ENCODE data around the gene HGFAC. TPM values are rescaled to one million over a fixed set of nuclear protein-coding genes. Genes with fewer than 3 reads are reported as not detected.
A peak's percentile ranks its signal among the peaks of the same experiment; 100 is the strongest.

Gene HGFAC
- polyA plus RNA-seq, 1 of the 3 experiments (the other 2 are of a cell fraction), result 0.43 TPM

DNA sequence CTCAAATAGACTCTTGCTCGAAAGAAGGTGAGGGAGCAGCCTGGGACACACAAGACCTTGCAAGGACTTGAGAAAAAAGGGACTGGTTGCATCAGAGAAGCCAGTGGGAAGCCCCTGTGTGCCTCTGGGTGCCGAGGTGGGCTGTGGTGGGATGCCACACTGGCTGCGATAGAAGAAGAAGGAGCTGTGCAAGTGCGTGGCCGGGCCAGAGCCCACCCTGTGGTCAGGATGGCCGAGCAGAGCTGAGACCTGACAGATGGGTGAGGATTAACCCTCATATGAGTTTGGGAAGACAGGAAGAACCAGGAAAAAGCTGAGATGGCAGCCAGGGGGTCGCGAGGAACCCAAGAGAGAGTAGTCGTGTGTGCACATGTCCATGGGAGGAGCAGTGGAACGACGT lies 44.6 kb upstream of the HGFAC start (continued):
- no peak for TF ChIP-seq REST (IDR thresholded peaks at IDR 0.05; ENCODE audit: low read depth, low read length)
- no peak for TF ChIP-seq SMC3 (IDR thresholded peaks at IDR 0.05; ENCODE audit: low read depth, low read length)
- TF ChIP-seq, protein P1, sequence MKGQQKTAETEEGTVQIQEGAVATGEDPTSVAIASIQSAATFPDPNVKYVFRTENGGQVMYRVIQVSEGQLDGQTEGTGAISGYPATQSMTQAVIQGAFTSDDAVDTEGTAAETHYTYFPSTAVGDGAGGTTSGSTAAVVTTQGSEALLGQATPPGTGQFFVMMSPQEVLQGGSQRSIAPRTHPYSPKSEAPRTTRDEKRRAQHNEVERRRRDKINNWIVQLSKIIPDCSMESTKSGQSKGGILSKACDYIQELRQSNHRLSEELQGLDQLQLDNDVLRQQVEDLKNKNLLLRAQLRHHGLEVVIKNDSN (IDR thresholded peaks at IDR 0.05; ENCODE audit: borderline replicate concordance, low read depth), result no peak
- TF ChIP-seq EP300 (IDR thresholded peaks at IDR 0.05; ENCODE audit: borderline replicate concordance in 1 of 2, low read depth in 1 of 2, low read length in 1 of 2), result no peak
- TF ChIP-seq FOSL2 (IDR thresholded peaks at IDR 0.05; ENCODE audit: borderline replicate concordance, low read depth), result no peak
- TF ChIP-seq FOXJ3 (CRISPR knock-in tag; IDR thresholded peaks at IDR 0.05), result no peak
- no peak for TF ChIP-seq TAF1 (IDR thresholded peaks at IDR 0.05; ENCODE audit: borderline replicate concordance, low read depth, low read length)
- no peak for TF ChIP-seq MXI1 (IDR thresholded peaks at IDR 0.05; ENCODE audit: low read depth, low read length)

DNA sequence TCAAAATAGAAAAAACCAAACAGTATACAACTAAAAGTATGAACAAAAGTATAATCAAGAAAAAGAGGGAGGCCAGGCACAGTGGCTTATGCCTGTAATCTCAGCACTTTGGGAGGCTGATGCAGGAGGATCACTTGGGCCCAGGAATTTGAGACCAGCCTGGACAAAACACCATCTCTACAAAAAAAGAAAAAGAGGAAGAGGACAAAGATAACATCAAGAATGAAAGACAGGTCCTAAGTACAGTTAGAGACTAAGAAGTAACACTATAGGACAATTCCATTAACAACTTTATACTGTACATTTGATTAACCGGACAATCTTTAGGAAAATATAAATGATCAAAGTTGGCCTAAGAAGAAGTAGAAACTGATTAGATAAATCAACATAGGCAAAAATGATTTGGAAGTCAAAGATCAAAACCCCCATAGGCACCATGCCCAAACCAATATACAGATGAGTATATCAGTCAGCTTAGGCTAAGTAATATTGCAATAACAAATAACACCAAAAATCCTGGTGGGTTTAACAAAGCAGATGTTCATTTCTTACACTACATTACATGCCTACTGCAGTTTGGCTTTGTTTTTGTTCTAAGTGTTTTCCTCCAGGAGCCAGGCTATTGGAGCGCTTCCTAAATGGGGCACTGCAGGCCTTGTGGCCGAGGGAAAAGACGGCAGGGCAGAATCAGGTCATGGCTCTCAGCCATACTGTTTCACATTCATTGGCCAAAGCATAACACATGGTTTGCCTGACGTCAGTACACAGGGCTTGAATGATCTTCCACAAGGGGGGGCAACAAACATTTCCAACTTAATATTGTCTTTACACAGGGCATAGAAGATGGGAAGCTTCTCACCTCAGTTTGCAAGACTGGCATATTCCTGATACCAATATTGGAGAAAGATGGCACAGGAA lies 42.2 kb upstream of the HGFAC start:
- Histone ChIP-seq H3K4me1 (ENCODE audit: control insufficient read depth in 1 of 2, insufficient read depth in 2 of 2, low read depth in 1 of 2, low read length in 1 of 2) (peaks cover 0 to 4% of the 10 kb centered on the region in 2 experiments; a peak in 1 of 4 replicates), H3K9ac (no peak overlapping the region), H3K27ac (ENCODE audit: low read depth in 2 of 2, low read length in 1 of 2) (no peak overlapping the region), H3F3A (replicated peaks; ENCODE audit: insufficient read depth) (peaks cover 9% of the 10 kb centered on the region), H4K20me1 (ENCODE audit: insufficient read depth) (peaks cover 3% of the 10 kb centered on the region; the same call in 1 of the 2 replicates), H2AFZ (ENCODE audit: low read depth) (no peak overlapping the region), H3K4me2 (no peak overlapping the region), H3K79me2 (ENCODE audit: insufficient read depth) (no peaks in the 10 kb centered on the region), H3K36me3 (replicated peaks in 1 of 2; ENCODE audit: control insufficient read depth in 1 of 2, insufficient read depth in 2 of 2, low read length in 1 of 2) (peaks cover 0 to 6% of the 10 kb centered on the region in 2 experiments), H3K4me3 (ENCODE audit: low read depth in 2 of 2, low read length in 1 of 2) (no peak overlapping the region), H3K27me3 (ENCODE audit: insufficient read depth) (no peaks in the 10 kb centered on the region), H3K9me3 (no peaks in the 10 kb centered on the region), H3K9me2 (no peaks in the 10 kb centered on the region)
- ChIA-PET CTCF (interaction anchor here (0.8 kb wide), 1 partner anchor 53 kb away, joined by 4 read pairs; no protein-coding TSS in a partner anchor), POLR2A (no interaction called here)
- 85% methylated on average over 5 of the region's 5 CpGs for WGBS (ENCODE audit: low lambda C conversion rate)
- peak; percentile 33 for DNase-seq
- TF ChIP-seq SIN3A (IDR thresholded peaks at IDR 0.05; ENCODE audit: borderline replicate concordance, low read depth, low read length) (no peak), CTCF (IDR thresholded peaks at IDR 0.05) (0 out of 2 replicates have a peak, but pooled peaks have one; percentile 9), CHD2 (IDR thresholded peaks at IDR 0.05; ENCODE audit: low read length, partially characterized antibody) (no peak), REST (IDR thresholded peaks at IDR 0.05; ENCODE audit: low read depth, low read length) (no peak)
- TF ChIP-seq, protein P2, sequence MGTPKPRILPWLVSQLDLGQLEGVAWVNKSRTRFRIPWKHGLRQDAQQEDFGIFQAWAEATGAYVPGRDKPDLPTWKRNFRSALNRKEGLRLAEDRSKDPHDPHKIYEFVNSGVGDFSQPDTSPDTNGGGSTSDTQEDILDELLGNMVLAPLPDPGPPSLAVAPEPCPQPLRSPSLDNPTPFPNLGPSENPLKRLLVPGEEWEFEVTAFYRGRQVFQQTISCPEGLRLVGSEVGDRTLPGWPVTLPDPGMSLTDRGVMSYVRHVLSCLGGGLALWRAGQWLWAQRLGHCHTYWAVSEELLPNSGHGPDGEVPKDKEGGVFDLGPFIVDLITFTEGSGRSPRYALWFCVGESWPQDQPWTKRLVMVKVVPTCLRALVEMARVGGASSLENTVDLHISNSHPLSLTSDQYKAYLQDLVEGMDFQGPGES (IDR thresholded peaks at IDR 0.05; ENCODE audit: low read depth, low read length), result no peak
